ENCODE measurements around the gene MAK.

The MAK gene

GRCh38 chr6:10808376-10808775 is 30.0 kb downstream of the MAK start:
- TF ChIP-seq, protein P1, sequence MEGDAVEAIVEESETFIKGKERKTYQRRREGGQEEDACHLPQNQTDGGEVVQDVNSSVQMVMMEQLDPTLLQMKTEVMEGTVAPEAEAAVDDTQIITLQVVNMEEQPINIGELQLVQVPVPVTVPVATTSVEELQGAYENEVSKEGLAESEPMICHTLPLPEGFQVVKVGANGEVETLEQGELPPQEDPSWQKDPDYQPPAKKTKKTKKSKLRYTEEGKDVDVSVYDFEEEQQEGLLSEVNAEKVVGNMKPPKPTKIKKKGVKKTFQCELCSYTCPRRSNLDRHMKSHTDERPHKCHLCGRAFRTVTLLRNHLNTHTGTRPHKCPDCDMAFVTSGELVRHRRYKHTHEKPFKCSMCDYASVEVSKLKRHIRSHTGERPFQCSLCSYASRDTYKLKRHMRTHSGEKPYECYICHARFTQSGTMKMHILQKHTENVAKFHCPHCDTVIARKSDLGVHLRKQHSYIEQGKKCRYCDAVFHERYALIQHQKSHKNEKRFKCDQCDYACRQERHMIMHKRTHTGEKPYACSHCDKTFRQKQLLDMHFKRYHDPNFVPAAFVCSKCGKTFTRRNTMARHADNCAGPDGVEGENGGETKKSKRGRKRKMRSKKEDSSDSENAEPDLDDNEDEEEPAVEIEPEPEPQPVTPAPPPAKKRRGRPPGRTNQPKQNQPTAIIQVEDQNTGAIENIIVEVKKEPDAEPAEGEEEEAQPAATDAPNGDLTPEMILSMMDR (IDR thresholded peaks at IDR 0.05), result no peak

GRCh38 chr6:10801224-10801848 is 37.0 kb downstream of the MAK start:
- TF ChIP-seq, protein P1 (IDR thresholded peaks at IDR 0.05), result peak; percentile 97

GRCh38 chr6:10800810-10801209 is 37.5 kb downstream of the MAK start:
- TF ChIP-seq, protein P1 (IDR thresholded peaks at IDR 0.05), result no peak

DNA sequence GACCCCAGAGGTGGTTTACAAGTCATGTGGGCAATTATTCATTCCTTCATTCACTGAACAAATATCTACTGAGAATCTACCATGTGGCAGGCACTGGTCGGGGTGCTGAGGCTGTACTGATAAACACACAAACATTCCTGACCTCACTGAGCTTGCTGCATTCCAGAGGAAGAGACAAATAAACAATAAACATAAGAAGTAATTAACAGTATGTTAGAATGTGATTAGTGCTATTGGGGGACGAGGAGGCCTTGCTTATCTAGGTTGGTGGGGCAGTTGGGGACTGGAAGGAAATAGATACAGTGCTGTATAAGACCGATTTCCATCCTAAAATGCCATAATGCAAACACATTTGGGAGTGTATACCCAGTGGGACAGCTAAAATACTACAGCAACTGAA is 44.1 kb downstream of the MAK start:
- TF ChIP-seq, protein P1 (IDR thresholded peaks at IDR 0.05), result no peak

- TF ChIP-seq, protein P1 (IDR thresholded peaks at IDR 0.05), result no peak
Observed at GRCh38 chr6:10793695-10794094, 44.6 kb downstream of the MAK start.

DNA sequence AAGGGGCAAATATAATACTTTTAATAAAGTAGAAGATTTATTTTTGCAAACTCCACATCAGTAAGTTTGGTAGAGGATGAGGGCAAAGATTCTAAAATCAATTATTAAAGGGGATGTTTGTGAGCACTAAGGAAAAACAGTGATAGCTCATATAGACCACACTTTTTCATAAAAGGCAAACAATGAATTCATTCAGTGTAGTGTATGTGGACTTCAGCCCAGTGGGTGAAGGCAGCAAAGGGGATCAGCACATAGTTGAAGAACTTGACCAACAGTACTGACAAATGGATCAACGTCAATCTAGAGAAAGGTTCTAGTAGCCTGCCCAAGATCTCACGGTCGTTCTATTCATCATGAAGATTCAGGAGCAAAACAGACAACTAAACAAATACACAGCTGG is 45.3 kb downstream of the MAK start:
- TF ChIP-seq, protein P1 (IDR thresholded peaks at IDR 0.05), result no peak

DNA sequence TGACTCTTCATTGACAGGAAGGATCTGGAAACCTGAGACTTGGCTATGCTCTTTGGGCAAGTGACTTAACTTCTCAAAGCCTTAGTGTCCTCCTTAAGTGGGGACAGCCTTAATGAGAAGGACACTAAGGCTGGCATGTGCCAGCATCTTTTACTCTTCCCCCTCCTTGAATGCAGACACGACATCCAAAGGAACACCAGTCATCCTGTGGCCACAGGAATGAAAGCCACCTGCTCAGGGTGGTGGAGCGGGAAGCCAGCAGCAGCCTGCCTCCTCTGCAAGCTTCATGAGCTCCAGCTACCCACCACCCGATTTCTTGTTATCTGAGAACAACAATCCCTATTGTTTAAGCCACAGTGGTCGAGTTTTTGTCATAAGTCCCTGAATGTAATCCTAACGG is 46.2 kb downstream of the MAK start:
- TF ChIP-seq, protein P1 (IDR thresholded peaks at IDR 0.05), result no peak

DNA sequence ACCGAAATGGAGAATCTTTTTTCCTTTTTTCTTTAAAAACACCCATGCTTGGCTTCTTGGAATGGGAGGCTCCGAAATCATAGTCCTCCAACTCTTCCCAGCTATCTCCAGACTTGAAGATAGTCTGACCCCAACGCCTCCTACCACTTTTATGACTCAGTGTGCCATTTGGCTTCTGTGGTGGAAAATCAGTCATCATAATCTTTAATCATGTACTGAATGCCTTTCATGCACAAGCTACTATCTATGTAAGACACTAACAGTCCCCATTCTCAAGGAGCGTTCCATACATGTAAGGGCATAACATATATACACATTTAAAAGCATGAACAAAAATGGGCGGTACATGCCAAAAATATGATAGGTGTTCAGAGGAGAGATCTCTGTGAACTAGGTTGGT is 46.7 kb downstream of the MAK start:
- TF ChIP-seq, protein P1 (IDR thresholded peaks at IDR 0.05), result no peak

All from LNCAP (cell line).